GM12872 (cell line): Measurements from ENCODE around the gene LAMP1.

Source experiments
- TF ChIP-seq, protein P1 (sequence below): IDR thresholded peaks from 3 replicates; pipeline ENCODE4 v1.5.1; 2011; ENCODE audit warnings: low read depth, mild to moderate bottlenecking, low read length, moderate library complexity; ENCODE audit not compliant: insufficient read depth

LAMP1 gene

DNA sequence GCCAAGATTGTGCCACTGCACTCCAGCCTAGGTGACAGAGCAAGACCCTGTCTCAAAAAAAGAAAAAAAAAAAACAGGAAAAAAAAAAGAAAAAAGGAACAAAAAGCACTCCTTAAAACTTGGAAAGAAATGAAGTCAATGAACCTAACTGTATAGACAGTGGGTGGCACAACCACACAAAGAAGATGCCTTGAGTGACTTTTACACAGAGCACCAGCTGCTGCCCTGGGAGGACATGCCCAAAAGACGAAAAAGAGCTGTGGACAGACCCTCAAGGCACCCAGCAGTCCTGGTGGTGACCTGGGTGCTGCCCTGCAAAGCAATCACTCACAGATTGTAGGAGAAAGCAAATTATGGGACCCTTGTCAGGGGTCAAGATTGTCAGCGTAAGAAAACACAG lies 5.9 kb upstream of the LAMP1 start:
- TF ChIP-seq, protein P1, sequence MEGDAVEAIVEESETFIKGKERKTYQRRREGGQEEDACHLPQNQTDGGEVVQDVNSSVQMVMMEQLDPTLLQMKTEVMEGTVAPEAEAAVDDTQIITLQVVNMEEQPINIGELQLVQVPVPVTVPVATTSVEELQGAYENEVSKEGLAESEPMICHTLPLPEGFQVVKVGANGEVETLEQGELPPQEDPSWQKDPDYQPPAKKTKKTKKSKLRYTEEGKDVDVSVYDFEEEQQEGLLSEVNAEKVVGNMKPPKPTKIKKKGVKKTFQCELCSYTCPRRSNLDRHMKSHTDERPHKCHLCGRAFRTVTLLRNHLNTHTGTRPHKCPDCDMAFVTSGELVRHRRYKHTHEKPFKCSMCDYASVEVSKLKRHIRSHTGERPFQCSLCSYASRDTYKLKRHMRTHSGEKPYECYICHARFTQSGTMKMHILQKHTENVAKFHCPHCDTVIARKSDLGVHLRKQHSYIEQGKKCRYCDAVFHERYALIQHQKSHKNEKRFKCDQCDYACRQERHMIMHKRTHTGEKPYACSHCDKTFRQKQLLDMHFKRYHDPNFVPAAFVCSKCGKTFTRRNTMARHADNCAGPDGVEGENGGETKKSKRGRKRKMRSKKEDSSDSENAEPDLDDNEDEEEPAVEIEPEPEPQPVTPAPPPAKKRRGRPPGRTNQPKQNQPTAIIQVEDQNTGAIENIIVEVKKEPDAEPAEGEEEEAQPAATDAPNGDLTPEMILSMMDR: no peak

DNA sequence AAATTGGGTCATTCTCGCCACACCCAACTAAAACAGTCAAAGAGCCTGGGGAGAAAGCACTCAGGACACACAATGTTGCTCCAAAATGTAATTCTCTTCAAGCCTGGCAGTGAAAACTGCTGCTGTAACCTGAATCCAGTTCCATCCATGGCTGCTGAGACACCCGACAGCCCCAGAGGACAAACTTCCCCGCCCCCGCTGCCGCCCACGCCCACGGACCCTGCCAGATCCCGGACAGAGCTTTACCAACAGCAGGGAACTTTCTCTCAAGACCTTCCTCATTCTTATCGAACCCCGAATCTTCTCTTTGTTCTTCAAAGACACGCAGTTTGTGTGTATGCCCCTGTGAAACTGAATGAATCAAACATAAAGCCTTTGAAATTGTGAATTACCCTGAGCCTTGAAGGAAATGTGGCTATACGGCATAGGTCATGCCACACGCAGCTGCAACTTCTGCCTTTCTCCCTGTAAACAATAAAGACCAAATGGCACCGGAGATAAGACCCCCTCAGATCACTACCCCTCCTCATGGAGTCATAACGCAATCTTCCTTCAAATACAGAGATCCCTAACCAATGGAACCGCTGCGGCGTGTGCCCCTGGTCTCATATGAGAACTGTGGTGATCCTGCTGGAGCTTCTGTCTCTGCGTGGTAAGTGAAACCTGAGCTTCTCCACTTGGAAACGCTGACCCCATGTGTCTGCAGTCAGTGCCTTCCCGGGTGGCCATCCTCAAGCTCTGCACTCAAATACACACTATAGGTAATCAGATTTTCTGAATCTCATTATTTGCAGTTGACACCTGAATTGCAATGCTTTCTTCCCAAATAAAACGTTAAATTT lies 4.8 kb upstream of the LAMP1 start:
- TF ChIP-seq, protein P1: no peak

DNA sequence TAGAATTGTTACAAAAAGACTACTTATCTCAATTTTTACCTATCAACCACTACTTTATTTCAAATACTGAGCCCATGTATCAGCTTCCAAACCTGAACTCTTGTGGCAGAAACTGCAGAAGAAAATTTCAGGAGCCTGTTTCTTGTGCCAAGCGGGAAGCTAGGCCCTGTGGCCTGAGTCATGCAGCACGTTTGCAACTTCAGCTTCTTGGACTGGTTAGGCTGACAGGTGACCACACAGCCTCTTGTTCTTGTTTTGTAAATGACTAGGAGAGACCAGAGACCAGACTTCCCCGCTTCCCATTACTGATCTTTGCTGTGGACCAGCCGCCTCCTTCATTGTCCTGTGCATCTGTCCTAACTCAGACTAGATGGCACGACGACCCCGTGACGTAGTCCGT lies 3.4 kb upstream of the LAMP1 start:
- TF ChIP-seq, protein P1: no peak

DNA sequence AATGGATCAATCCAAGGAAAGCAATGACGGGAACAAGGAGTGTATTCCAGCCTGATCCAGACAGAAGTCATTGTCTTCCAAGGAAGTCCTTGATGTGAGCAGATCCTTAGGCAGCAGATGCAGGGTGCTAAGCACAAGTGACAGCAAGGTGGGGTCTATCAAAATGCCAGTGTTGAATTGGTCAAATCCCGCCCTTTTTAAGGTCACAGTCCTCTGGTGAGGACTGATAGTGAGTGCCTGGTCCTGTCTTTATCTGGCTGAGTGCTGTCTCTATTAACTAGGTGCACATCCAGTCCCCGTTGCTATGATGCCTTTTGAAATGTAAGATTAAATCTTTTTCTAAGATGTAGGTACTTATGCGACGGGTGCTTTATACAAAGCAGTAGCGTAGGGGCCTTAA lies 1.3 kb upstream of the LAMP1 start:
- TF ChIP-seq, protein P1: no peak

DNA sequence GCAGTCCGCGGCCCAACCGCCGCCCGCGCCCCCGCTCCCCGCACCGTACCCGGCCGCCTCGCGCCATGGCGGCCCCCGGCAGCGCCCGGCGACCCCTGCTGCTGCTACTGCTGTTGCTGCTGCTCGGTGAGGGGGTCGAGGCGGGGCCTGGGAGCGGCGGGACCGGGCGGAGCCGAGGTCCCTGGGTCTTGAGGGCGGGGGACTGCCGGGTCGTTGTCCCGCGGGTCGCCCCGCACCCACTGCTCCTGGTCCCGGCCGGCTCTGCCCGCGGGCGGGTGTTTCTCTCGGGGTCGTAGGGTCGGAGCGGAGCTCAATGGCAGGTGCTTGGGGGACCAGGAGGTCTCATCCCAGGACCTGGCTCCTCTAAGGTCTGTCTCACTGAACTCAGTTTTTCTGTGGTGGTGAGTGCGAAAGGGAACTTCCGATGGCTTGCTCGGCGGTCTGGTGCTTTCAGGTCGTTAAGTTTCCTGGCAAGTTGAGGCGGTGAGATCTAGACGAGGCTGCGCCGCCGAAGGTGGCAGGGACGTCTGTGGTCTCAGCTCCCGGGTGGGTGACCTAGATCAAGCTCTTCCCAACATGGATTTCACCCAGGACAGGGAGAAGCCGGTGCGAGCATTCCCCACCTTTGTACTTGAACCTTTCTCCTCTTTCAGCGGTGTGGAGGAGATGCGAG lies 467 bp downstream of the LAMP1 start:
- TF ChIP-seq, protein P1: no peak

DNA sequence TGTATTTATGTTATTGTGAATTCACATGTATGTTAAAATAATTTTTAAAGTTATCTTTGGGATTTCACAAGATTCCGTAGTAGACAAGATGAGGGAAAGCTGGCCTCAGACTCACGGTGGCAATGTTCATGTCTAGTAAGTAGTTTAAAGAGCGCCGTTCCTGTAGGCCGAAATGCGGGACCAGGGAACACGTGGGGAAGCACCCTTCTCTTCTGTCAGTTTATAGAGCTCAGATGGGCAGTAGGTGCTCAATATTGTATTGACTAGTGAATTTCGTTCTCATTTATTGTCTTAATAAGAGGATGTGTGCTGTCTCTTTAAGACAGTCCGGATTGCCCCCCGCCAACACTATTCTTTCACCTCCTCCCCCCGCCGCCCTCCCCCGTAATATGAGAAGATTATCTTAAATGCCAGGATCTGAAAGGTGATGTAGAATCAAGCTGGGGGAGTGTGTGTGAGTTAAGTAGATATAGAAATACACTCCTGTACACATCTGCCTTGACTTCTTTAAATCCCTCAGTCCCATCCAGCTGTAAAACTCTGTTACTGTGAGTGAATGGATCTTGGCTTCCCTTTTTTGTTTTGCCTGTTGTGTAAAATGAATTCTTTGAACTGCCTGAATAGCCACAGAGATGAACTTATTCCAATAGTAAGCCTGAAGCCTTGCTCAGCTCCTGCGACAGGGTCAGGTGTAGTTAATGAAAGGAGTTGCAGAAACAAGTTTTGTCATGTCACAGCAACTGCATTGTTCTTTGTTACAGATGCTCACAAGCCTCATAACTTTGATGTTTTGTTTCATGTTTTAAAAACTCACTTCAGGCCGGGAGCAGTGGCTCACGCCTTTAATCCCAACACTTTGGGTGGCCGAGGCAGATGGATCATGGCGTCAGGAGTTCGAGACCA lies 1.3 kb downstream of the LAMP1 start:
- TF ChIP-seq, protein P1: no peak

DNA sequence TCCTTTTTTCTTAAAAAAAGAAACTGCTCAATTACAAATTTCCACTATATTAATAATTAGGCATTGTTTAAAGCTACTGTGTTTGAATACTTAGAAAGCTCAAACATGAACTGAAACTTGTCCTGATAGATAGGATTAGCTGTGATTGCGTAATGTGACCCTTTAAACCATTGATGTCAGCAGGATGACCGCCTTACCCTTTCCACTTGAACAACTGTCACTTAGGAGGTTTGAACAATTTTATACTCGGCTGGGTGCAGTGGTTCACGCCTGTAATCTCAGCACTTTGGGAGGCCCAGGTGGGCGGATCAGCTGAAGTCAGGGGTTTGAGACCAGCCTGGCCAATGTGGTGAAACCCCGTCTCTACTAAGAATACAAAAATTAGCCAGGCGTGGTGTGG lies 2.9 kb downstream of the LAMP1 start:
- TF ChIP-seq, protein P1: no peak
